OCI-LY1 (cell line): ENCODE measurements around the gene GTF3C5.

ENCODE experiments used
- H2AFZ ChIP-seq: fragments of 200-600 bp; sonication (generic), shearing (Covaris generic); 2 replicates; pipeline ENCODE4 v1.6.0; 2014; ENCODE audit warnings: antibody characterized with exemption, mild to moderate bottlenecking, low read length
- H3F3A ChIP-seq: fragments of 200-600 bp; sonication (generic), shearing (Covaris generic); 2 replicates; pipeline ENCODE4 v1.6.0; 2014; ENCODE audit warnings: mild to moderate bottlenecking, antibody characterized with exemption, low read length, moderate library complexity; ENCODE audit not compliant: insufficient read depth
- H3K27ac ChIP-seq: fragments of 200-600 bp; sonication (generic); 2 replicates; pipeline ENCODE4 v1.5.1; 2014; ENCODE audit warnings: low read length, mixed run types, mild to moderate bottlenecking, low read depth; ENCODE audit not compliant: poor library complexity, severe bottlenecking
- H3K27me3 ChIP-seq: fragments of 200-600 bp; sonication (generic); 2 replicates; pipeline ENCODE4 v1.6.0; 2014; ENCODE audit warnings: antibody characterized with exemption, mild to moderate bottlenecking, low read length, moderate library complexity; ENCODE audit not compliant: insufficient read depth
- H3K36me3 ChIP-seq: fragments of 200-600 bp; sonication (generic); 2 replicates; pipeline ENCODE4 v1.6.1; 2014; ENCODE audit warnings: mild to moderate bottlenecking, antibody characterized with exemption, low read length, moderate library complexity, mixed read lengths; ENCODE audit not compliant: insufficient read depth
- H3K4me1 ChIP-seq: fragments of 200-600 bp; sonication (generic); 2 replicates; pipeline ENCODE4 v1.5.1; 2014; ENCODE audit warnings: mild to moderate bottlenecking, low read length, moderate library complexity; ENCODE audit not compliant: insufficient read depth, severe bottlenecking
- H3K4me2 ChIP-seq: fragments of 200-600 bp; sonication (generic), shearing (Covaris generic); 2 replicates; pipeline ENCODE4 v1.6.1; 2014; ENCODE audit warnings: low read length
- H3K4me3 ChIP-seq: fragments of 200-600 bp; sonication (generic); 2 replicates; pipeline ENCODE4 v1.5.1; 2014; ENCODE audit warnings: low read length, low read depth, mild to moderate bottlenecking, mixed read lengths; ENCODE audit not compliant: poor library complexity, severe bottlenecking
- H3K79me2 ChIP-seq: fragments of 200-600 bp; shearing (Covaris generic); 2 replicates; pipeline ENCODE4 v1.6.1; 2016; ENCODE audit warnings: mixed run types, low read length, mixed read lengths; ENCODE audit not compliant: insufficient read depth
- H3K9ac ChIP-seq: fragments of 200-600 bp; sonication (generic), shearing (Covaris generic); 2 replicates; pipeline ENCODE4 v1.6.1; 2014; ENCODE audit warnings: mild to moderate bottlenecking, low read length, mixed read lengths
- H3K9me2 ChIP-seq: fragments of 200-600 bp; sonication (generic), shearing (Covaris generic); 2 replicates; pipeline ENCODE4 v1.6.1; 2014; ENCODE audit warnings: low read depth, mild to moderate bottlenecking, low read length, mixed read lengths
- H3K9me3 ChIP-seq: fragments of 200-600 bp; shearing (Covaris generic); 2 replicates; pipeline ENCODE4 v1.6.1; 2014; ENCODE audit warnings: low read length, mixed read lengths
- H4K20me1 ChIP-seq: fragments of 200-600 bp; sonication (generic), shearing (Covaris generic); 2 replicates; pipeline ENCODE4 v1.6.0; 2016; ENCODE audit warnings: mild to moderate bottlenecking, low read length; ENCODE audit not compliant: insufficient read depth
- CTCF ChIP-seq: fragments of 200-600 bp; sonication (generic), shearing (Covaris generic); IDR thresholded peaks from 2 replicates; pipeline ENCODE4 v1.5.1; 2017; ENCODE audit warnings: mild to moderate bottlenecking, antibody characterized with exemption, low read length, moderate library complexity, mixed read lengths
- EZH2 ChIP-seq: fragments of 200-600 bp; sonication (generic), shearing (Covaris generic); IDR thresholded peaks from 2 replicates; pipeline ENCODE4 v1.8.0; 2017; ENCODE audit warnings: borderline replicate concordance, mixed run types, mild to moderate bottlenecking, antibody characterized with exemption, low read length, moderate library complexity, mixed read lengths

Gene GTF3C5

GRCh38 chr9:133043449-133044035, 12.7 kb downstream of the GTF3C5 start:
- Histone ChIP-seq H3K4me3 (no peak overlapping the region), H3K27ac (no peak overlapping the region), H4K20me1 (no peaks in the 10 kb centered on the region), H3F3A (no peaks in the 10 kb centered on the region), H3K9me2 (no peaks in the 10 kb centered on the region), H3K27me3 (no peaks in the 10 kb centered on the region), H3K9me3 (no peaks in the 10 kb centered on the region), H3K4me1 (no peaks in the 10 kb centered on the region), H3K36me3 (peaks cover 66% of the 10 kb centered on the region), H3K4me2 (no peak overlapping the region), H3K9ac (no peak overlapping the region), H2AFZ (no peak overlapping the region), H3K79me2 (0 out of 2 replicates have a peak, but pooled peaks cover 8% of the 10 kb centered on the region)
- TF ChIP-seq EZH2 (no peak), CTCF (no peak)

GRCh38 chr9:133044125-133044524, 13.3 kb downstream of the GTF3C5 start:
- Histone ChIP-seq H3K36me3 (peaks cover 71% of the 10 kb centered on the region), H3K9ac (no peak overlapping the region), H3K4me2 (no peak overlapping the region), H3K79me2 (0 out of 2 replicates have a peak, but pooled peaks cover 2% of the 10 kb centered on the region), H3K4me1 (no peaks in the 10 kb centered on the region), H3F3A (no peaks in the 10 kb centered on the region), H3K4me3 (no peak overlapping the region), H3K9me2 (no peaks in the 10 kb centered on the region), H3K9me3 (no peaks in the 10 kb centered on the region), H3K27me3 (no peaks in the 10 kb centered on the region), H4K20me1 (no peaks in the 10 kb centered on the region), H2AFZ (no peak overlapping the region), H3K27ac (no peak overlapping the region)
- no peak for TF ChIP-seq CTCF
- TF ChIP-seq EZH2 = no peak

- H3K27ac ChIP-seq = no peak overlapping the region
- no peaks in the 10 kb centered on the region for H3F3A ChIP-seq
- H3K9ac ChIP-seq = no peak overlapping the region
- H3K9me3 ChIP-seq = no peaks in the 10 kb centered on the region
- H3K9me2 ChIP-seq = no peaks in the 10 kb centered on the region
- H3K79me2 ChIP-seq = no peaks in the 10 kb centered on the region
- no peaks in the 10 kb centered on the region for H4K20me1 ChIP-seq
- H3K4me3 ChIP-seq = no peak overlapping the region
- H3K36me3 ChIP-seq = peaks cover 77% of the 10 kb centered on the region
- H3K27me3 ChIP-seq = no peaks in the 10 kb centered on the region
- no peak overlapping the region for H3K4me2 ChIP-seq
- H3K4me1 ChIP-seq = no peaks in the 10 kb centered on the region
- no peak for TF ChIP-seq CTCF
- no peak for TF ChIP-seq EZH2
- no peak overlapping the region for H2AFZ ChIP-seq
Measured at GRCh38 chr9:133044661-133045060, 13.9 kb downstream of the GTF3C5 start.
